Measurements from ENCODE around the gene ZNF653.
"Not testable (repeated sequence)": the region's sequence is repeated elsewhere in the genome, so short reads cannot be mapped to it uniquely, and the experiment has no call there.

The ZNF653 gene

DNA sequence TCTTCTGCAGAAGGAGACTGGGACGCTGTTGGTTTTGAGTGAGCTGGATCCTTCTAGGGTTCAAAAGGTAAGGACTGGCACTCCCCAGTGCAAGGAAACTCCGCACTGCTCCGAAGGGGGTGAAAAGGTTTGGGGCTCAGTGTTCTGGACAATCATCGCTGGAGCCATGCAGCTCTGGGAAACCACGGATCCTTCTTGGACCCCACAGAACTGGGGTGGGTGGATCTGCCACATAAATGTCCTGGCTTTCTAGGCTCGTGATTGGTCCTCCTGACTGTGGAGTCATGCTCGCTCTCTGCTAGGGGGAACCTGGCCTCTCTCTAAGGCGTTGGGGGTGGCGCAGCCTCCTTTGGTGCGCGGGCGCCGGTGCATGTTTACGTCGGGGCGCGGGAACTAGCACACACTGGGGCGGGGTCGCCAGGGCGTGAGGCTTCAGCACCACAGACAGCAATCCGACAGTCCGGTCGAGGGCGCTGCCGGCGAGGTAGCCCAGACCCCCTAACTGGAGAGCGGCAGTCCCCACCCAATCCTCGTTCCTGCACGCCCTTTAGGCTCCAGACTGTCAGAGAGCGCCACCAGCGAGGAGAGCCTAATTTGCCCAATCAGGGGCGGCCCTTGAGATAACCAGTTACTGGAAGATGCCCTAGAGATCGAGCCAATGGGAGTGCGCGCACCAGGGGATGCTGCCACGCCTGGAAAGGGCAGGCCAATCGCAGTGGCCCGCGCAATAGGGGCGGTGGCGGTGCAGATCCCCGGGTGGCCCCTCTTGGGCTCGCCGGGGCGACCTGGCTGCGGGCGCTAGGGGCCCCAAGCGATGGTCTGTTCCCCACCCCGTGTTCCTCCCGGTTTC, 23.9 kb downstream of the ZNF653 start:
- peak; percentile 83 for DNase-seq (ENCODE audit: low read depth)

DNA sequence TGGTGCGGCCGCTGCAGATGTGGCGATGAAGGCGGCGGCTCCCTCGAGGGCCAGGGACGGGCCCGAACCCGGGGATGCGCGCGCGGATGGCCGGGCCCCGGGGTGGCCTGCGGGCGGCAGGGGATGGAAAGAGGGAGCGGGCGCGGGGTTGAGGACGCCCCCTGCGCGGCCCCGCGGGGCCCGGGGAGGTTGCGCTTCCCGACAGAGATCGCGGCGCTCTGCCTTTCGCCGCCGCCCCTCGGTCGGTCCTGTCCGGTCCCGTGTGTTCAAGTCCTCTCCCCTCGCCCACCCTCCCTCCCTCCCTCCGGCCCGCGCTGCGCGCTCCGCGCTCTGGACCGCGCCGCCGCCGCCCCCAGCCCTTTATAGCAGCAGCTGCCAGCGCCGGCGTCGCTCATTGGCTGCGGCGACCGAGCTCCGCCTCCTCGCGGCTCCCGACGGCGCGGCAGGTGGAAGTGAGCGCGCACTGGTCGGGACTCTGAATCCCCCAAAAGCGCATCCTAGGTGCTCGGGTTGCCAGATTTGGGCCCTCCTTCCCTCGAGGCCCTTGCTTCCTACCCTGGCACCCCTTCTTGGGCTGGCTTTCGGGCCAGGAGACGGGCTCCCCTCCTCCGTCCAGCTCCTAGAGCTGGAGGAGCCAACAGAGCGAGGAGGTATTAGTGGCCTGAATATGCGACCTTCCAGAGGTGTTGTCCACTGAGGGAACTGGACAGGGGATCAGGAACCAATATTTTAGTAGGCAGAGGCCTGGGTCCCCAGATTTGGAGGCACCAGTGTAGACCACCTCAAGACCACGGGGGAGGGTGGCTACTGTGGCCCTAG, 24.7 kb downstream of the ZNF653 start, which contains the start of gene ELAVL3:
ELAVL3 (minus strand) TSS at position 332 of the 819 bp plus-strand sequence. CDS start 438 bp downstream, outside the sequence.
- no peak for DNase-seq (ENCODE audit: low read depth)

DNA sequence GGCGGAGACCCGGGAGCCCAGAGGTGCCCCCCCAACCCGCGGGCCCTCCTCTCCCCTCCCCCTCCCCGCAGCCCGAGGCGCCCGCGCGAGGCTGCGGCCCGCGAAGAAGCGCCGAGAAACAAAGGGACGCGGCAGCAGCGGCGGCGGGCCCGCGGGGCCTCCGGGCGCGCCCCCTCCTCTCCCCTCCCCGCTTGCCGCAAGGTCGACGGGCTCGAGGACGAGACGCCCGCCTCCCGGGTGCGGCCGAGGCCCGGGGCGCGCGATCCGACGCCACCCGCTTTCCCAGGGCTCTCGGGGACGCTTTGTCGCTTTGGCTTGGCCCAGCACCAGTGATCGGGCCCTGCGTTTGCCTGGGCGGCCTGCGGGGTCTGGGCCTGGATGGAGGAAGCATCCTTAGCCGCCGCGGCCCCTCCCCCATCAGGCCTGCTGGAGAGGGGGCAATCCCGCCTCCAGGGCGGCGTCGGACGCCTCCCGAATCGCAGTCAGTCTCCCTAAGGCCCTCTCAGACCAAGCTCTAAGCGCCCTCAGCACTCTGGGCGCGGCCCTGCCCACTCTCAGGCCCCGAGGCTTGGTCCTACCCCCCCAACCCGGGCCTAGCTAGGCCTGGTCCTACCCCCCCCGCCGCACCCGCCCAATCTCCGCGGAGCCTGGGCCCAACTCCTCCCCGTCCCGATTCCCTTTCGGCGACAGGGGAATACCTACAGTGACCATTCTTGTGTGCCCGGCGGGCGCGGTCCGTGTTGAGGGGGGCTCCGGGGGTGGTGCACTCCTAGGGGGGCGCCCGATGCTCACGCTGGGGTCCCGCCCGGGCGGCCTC, 25.5 kb downstream of the ZNF653 start:
- DNase-seq (ENCODE audit: low read depth), result no peak

DNA sequence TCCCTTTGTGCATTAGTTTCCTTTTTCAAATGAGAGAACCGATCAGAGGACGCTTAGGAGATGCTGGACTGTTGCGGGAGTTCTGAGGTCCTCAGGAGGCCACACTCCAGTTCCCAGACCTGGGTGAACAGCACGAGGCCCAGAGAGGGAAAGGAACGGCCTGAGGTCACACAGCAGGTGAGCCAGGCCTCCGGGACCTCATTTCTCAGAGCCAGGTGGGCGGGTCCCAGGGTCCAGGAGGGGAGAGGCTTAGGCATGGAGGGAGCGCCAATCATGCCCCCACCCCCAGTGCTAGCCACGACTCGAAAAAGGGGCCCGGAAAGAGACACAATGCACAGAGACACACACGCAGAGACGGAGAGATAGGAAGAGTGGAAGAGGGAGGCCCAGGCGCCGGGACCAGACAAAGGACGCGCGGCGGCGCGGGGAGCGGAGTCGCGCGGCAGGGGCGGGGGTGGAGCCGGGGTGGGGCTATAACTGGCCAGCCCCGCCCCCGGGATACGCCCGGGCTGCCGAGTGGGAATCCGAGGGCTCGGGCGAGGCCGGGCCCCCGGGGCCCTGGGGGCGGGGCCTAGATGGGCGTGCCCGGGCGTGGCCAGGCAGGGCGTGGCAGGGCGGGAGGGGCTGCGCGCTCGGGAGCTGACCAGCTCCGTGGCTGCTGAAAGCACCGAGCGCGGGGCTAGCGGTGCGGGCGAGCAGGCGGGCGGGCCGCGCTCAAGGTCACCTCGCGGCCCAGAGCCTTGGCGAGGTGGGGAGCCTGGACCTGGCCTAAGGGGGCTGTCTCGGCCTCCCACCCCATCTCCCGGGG, 26.3 kb downstream of the ZNF653 start:
- peak; percentile 52 for DNase-seq (ENCODE audit: low read depth)

DNA sequence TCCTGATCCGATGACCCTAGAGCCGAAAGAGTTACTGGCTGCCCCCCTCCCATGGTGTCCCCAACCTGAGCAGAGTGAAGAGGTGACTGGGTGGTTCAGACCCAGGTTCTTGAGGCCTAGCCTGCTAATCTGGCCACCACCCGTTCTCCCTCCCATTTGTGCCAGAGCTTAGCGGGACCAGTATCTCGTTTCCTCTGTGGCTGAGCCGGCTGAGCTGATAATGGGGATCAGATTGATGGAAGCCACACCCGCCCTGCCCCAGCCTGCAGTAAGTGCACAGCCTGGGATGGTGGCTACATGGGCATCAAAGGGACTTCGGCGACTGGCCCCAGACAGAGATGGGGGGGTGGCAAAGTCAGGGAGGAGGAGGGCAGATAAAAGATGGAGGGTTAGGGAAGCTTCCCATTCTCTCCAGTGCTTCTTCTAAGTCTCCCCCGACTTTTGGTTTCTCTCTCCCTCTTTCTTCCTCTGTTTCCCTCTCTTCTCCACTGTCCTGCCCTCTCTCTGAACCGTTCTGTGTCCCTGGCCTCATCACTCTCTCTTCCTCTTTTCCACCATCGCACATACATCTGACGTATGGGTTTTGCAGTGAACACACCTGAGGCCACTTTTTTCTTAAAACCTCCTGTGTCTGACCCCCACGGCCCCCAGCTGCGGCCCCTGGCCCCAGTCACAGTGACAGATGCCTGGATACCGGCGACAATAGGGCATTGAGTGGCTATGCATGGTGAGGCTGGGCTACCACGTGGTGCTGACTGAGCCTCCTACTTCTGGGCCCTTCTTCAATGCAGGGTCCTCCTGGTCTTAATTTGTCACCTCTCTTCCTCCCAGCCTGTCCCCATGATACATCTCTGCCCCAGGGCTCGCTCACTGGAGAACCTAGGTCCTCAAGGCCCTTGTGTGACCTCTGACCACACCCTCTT, 27.2 kb downstream of the ZNF653 start:
- DNase-seq (ENCODE audit: low read depth), result no peak

DNA sequence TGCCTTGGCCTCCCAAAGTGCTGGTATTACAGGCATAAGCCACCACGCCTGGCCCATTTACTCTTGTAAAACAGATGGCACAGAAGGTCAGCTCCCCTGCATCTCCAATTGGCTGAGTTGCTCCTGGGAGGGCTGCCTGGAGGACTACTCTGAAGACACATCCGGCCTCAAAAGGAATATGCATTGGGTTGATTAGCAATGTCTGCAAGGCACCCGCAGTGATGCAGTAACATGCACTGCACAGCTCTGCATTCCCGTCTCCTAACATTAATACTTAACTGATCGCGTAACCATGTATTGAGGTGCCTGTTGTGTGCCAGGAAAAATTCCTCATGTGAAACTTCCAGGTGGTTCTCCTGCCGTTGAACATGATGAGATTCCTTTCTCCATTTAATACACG, 29.8 kb downstream of the ZNF653 start:
- no peak for DNase-seq (ENCODE audit: low read depth)

DNA sequence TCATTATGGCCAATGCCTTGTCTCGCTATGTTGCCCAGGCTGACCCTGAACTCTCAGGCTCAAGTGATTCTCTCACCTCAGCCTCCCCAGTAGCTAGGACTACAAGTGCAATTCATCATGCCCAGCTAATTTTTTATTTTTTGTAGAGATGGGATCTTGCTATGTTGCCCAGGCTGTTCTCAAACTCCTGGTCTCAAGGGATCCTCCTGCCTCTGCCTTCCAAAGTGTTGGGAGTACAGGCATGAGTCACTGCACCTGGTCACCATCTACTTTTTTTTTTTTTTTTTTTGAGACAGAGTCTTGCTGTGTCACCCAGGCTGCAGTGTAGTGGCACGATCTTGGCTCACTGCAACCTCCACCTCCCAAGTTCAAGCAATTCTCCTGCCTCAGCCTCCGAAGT, 30.3 kb downstream of the ZNF653 start:
- not testable (repeated sequence) for DNase-seq (ENCODE audit: low read depth)

DNA sequence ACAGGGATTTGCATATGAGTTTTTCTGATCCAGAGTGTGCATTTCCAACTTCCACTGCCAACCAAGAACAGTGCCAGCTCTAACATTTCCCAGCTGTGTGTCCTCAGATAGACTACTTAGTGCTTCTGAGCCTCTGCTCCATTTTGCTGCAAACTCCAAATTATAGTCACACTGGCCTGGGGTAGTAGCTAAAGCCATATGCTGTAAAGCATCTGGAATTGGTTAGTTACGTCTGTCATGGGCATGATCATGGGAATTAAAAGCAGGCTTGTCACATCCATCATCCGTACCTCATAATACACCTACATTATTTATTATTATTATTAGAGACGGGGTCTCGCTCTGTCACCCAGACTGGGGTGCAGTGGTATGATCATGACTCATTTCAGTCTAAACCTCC, 31.9 kb downstream of the ZNF653 start:
- DNase-seq (ENCODE audit: low read depth), result no peak

DNA sequence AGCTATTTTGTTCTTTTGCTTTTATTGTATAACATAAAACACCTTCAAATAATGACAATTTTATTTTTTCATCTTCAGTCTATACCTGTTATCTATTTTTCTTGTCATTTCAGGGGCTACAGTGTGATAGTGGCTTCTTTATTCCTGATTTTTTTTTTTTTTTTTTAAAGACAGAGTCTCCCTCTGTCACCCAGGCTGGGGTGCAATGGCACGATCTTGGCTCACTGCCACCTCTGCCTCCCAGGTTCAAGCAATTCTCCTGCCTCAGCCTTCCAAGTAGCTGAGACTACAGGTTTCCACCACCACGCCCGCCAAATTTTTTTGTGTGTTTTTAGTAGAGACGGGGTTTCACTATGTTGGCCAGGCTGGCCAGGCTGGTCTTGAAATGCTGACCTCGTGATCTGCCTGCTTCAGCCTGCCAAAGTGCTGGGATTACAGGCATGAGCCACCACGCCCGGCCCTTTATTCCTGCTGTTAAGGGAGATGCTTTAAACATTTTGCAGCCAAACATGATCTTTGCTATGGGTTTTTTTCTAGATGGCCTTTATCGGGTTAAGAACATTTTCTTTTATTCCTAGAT, 37.3 kb downstream of the ZNF653 start:
- not testable (repeated sequence) for DNase-seq (ENCODE audit: low read depth)

DNA sequence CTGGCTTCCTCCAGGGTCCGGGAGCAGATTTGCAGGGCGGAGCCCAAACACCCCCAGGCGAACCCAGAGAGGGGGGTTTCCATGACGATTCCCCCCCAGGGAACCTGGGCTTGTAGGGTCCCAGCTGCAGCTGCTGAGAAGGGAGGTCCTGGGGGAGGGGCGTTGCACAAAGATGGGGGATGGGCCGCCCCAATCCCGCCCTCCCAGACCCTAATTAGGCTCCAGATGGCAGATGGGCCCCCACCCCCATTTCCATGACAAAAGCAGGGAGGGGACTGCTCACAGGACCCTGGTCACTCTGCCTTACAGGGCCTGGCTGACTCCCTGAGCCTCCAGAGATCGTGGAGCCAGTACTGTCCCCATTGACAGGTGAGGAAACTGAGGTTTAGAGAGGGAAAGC, 40.0 kb downstream of the ZNF653 start:
- no peak for DNase-seq (ENCODE audit: low read depth)

DNA sequence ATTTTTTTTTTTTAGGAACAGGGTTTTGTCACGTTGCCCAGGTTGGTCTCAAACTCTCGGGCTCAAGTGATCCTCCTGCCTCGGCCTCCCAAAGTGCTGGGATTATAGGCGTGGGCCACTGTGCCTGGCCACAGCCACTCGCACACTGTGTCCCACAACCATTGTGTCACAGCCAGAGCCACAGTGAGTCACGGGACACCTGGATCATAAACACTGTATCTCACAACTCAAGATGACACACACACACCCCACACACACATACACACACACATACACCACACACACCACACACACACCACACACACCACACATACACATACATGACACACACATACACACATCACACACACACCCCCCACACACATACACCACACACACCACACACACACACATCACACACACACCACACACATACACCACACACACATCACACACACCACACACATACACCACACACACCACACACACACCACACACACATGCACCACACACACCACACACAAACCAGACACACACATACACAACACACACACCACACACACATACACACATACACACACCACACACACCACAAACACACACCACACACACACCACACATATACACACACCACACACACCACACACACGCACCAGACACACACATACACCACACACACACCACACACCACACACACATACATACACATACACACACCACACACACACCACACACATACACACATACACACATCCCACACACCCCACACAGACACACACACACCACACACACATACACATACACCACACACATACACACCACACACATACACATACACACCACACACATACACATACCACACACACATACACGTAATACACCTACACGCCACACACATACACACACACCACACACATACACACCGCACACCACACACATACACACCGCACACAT, 41.0 kb downstream of the ZNF653 start:
- no peak for DNase-seq (ENCODE audit: low read depth)

DNA sequence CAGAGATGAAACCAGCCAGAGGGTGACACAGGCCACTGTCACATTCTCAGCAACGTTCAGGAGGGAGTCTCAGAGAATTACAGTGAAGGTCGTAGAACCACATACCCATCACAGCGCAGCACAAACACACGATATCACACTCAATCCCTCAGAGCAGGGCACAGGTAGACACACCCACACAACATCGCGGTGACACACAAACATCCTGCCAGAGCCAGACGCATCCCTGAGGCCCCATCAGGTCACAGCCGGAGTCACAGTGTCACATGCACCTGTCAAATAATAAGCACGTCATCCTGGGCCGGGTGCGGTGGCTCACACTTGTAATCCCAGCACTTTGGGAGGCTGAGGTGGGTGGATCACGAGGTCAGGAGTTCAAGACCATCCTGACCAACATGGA, 42.2 kb downstream of the ZNF653 start:
- no peak for DNase-seq (ENCODE audit: low read depth)

DNA sequence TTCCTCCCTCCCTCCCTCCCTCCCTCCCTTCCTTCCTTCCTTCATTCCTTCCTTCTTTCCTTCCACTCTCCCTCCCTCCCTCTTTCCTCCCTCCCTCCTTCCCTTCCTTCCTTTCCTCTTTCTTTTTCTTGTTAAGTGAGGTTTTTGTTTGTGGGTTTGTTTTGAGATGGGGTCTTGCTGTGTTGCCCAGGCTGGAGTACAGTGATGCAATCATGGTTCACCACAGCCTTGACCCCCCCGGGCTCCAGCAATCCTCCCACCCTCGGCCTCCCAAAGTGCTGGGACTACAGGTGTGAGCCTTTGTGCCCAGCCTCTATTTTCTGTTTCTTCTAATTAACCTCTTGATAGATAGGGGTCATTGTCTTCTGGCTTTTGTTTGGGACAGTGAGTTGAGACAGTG, 44.2 kb downstream of the ZNF653 start:
- DNase-seq (ENCODE audit: low read depth), result no peak

DNA sequence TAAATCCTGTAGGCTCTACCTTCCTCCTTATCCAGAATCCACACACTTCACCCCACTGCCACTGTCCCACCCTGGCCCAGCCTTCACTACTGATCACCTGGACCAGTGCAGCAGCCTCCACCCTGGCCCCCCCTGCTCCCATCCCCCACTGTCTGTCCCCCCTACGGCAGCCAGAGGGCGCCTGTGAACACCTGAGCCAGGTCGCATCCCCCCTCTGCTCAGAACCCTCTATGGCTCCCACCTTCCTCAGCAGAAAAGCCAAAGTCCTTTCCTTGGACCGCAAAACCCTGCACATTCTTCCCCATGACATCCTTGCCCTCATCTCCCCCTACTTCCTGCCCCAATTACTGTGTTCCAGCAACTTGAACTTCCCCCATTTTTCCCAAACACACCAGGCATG, 45.4 kb downstream of the ZNF653 start:
- DNase-seq (ENCODE audit: low read depth), result no peak

DNA sequence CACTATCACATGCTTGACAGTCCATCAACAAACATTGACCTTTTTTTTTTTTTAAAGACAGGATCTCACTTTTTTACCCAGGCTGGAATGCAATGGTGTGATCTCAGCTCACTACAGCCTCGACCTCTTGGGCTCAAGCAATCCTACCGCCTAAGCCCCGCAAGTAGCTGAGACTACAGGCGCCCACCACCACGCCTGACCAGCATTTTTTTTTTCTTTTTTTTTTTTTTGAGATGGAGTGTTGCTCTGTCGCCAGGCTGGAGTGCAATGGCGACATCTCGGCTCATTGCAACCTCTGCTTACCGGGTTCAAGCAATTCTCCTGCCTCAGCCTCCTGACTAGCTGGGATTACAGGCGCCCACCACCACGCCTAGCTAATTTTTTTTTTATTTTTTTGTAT, 46.7 kb downstream of the ZNF653 start:
- not testable (repeated sequence) for DNase-seq (ENCODE audit: low read depth)

DNA sequence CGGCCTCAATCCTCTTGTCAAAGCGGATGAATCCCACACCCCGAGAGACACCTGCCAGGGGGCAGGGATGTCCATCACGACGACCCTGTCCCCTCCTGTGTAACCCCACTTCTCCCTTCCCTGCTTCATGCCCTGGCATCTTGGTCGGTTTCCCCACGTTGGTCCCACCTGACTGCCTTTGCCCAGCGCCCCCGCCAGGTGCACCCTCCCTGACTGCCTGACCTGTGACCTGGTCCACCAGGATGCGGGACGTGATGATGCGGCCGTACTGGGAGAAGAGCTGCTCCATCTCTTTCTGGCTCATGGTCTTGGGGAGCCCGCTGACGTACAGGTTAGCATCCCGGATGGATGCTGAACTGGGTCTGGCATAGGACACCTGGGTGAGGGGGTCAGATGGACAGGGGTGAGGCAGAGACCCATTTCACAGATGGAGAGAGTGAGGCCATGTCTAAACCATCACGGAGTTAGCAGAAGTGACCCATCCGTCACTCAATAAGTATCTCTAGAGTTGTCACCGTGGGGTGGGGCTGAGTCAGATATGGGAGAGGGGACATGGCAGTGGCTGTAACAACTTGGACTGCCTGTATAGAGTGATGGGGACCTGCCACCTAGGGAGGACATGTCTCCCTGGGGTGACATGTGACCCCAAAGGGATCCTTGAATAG, 47.3 kb downstream of the ZNF653 start:
- DNase-seq (ENCODE audit: low read depth), result no peak

DNA sequence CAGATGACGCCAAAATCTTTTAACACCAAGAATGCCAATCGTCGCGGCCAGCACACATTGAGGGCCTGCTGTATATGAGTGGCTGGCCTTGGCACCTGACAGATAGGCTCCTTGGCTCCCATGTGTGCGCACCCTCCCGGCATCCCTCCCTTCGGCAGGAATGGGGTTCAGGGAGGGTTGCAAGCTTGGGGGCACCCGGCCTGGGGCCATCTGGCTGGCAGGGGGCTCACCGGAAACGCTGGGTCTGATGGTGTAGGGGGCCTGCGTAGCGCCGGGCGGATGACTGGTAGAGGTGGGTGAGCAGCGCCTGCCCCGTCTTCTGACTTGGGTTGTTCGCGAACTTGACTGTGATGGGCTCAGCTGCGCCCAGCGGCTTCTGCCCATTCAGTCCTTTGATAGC, 47.8 kb downstream of the ZNF653 start:
- DNase-seq (ENCODE audit: low read depth), result no peak

DNA sequence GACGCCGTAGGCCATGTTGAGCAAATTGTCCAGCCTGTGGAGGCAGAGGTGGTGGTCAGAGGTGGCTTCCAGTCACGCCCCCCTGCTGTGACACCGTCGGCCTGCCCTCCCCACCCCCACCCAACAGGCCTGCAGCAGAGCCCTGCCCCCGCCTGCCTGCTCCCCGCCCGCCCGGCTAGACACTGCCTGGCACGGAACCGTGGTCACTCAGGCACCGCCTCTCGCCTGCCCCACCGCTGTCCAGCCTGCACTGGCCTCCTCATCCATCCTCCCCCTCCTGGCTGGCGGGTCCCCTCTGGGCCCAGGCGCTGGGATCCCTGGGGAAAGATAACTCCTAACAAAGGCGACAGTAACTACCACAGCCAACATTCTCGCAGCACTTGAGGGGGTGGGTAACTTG, 48.5 kb downstream of the ZNF653 start:
- no peak for DNase-seq (ENCODE audit: low read depth)

All from activated T-cell treated with anti-CD3 and anti-CD28 coated beads for 48 hours (primary cell).